ENCODE data around the gene NUAK2. TPM values are rescaled to one million over a fixed set of nuclear protein-coding genes. Genes with fewer than 3 reads are reported as not detected.

NUAK2 gene
- total and polyA plus RNA-seq, 2 of the 4 experiments (the other 2 are of a cell fraction) = 7.2 to 17.6 TPM

DNA sequence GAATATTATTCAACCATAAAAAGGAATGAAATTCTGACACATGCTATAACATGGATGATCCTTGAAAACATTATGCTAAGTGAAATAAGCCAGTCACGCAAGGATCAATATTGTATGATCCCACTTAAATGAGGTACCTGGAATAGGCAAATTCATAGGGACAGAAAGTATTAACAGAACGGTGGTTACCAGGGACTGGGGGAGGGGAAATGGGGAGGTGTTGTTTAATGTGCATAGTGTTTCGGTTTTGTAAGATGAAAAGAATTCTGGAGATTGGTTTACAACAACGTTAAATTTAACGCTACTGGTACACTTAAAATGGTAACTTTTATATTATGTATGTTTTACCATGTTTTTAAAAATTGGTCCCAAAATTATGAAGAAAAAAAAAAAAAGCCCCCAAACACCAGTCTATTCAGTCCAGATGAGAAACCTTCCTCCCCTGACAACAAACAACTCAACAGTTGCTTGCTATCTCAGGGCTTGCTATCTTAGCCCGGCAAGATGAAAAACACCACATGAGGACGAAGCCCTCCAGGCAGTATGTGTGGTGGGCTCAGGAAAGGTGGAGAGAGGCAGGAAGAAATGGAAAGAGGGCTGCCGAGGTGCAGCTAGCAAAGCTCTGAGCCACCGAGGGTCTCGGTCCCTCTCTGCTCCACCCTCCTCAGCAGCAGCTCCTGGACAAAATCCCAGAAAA, 8.5 kb downstream of the NUAK2 start:
- dilution Hi-C loops (cut with HindIII; ENCODE audit: low sequenced_read_pairs, unreplicated experiment) = no loop called here
- BruUV-seq (replicated peaks) = no TSS peak
- H3K9me1 ChIP-seq (ENCODE audit: insufficient read depth, low read length) = peaks cover 63% of the 10 kb centered on the region
- H3K9me3 ChIP-seq (ENCODE audit: control insufficient read depth, insufficient read depth, low read length) = no peaks in the 10 kb centered on the region
- H3K4me3 ChIP-seq (ENCODE audit: insufficient read depth, low read depth, low read length) = no peak overlapping the region
- ChIA-PET CTCF (interaction anchor here (0.6 to 1.9 kb wide), 3 partner anchors 13 to 569 kb away, joined by 3 to 9 read pairs (median 4); no protein-coding TSS in a partner anchor), POLR2A (ENCODE audit: unreplicated experiment) (interaction anchor here (1.1 kb wide), 1 partner anchor 15 kb away, joined by 3 read pairs; no protein-coding TSS in a partner anchor)
- ATAC-seq (ENCODE audit: low read depth) (no peak), DNase-seq (no peak)
- peak overlapping the region; percentile 56 for H3K4me2 ChIP-seq (ENCODE audit: low read depth, low read length)
- peak overlapping the region; percentile 85 for H2AFZ ChIP-seq (replicated peaks; ENCODE audit: low read length, poor library complexity)
- H2BK120ac ChIP-seq (ENCODE audit: low read depth, low read length) = peak overlapping the region; percentile 85
- H3K23ac ChIP-seq (ENCODE audit: low read depth, low read length) = peak overlapping the region; percentile 86
- intact Hi-C loops (cut with micrococcal nuclease) = no loop called here
- H4K20me1 ChIP-seq (ENCODE audit: insufficient read depth, low read length) = peaks cover 48% of the 10 kb centered on the region
- H3K4me1 ChIP-seq (ENCODE audit: control insufficient read depth, insufficient read depth, low read length) = peaks cover 35% of the 10 kb centered on the region
- peak overlapping the region; percentile 74 for H3K56ac ChIP-seq (ENCODE audit: extremely low read depth, insufficient read depth, low read length)
- peak overlapping the region; percentile 81 to 94 for H4K8ac ChIP-seq (ENCODE audit: low read depth in 2 of 2, low read length in 2 of 2)
- H3K14ac ChIP-seq (replicated peaks; ENCODE audit: low read depth, low read length) = peak overlapping the region; percentile 75
- H3K9ac ChIP-seq (ENCODE audit: low read depth, low read length) = peak overlapping the region; percentile 37
- in situ Hi-C loops (cut with MboI; ENCODE audit: low sequenced_read_pairs) = no loop called here
- peak overlapping the region; percentile 52 for H4K5ac ChIP-seq (ENCODE audit: low read depth, low read length)
- H2AK9ac ChIP-seq (replicated peaks; ENCODE audit: low read depth, low read length, poor library complexity) = peak overlapping the region; percentile 97
- H4K91ac ChIP-seq (ENCODE audit: insufficient read depth, low read depth, low read length) = peak overlapping the region; percentile 71
- H2BK5ac ChIP-seq (ENCODE audit: low read depth, low read length, poor library complexity, severe bottlenecking) = peak overlapping the region; percentile 74
- H3K79me1 ChIP-seq (ENCODE audit: low read depth in 1 of 2, low read length in 2 of 2) = peaks cover 23 to 87% of the 10 kb centered on the region in 2 experiments
- H2BK15ac ChIP-seq (ENCODE audit: low read depth, low read length) = no peak overlapping the region; the same call in 1 of the 3 replicates
- no peaks in the 10 kb centered on the region for H3K27me3 ChIP-seq (ENCODE audit: control insufficient read depth, insufficient read depth, low read length)
- peak overlapping the region; percentile 92 for H3K4ac ChIP-seq (ENCODE audit: low read depth, low read length)
- H2BK20ac ChIP-seq (ENCODE audit: low read depth, low read length) = peak overlapping the region; percentile 62; the same call in 1 of the 2 replicates
- H3K36me3 ChIP-seq (ENCODE audit: control insufficient read depth, insufficient read depth, low read length) = peaks cover 44% of the 10 kb centered on the region
- peak overlapping the region; percentile 10; the same call in 1 of the 2 replicates for H3K18ac ChIP-seq (ENCODE audit: low read depth, low read length)
- H2AK5ac ChIP-seq (ENCODE audit: low read depth, low read length) = peak overlapping the region; percentile 92
- TF ChIP-seq, protein P1, sequence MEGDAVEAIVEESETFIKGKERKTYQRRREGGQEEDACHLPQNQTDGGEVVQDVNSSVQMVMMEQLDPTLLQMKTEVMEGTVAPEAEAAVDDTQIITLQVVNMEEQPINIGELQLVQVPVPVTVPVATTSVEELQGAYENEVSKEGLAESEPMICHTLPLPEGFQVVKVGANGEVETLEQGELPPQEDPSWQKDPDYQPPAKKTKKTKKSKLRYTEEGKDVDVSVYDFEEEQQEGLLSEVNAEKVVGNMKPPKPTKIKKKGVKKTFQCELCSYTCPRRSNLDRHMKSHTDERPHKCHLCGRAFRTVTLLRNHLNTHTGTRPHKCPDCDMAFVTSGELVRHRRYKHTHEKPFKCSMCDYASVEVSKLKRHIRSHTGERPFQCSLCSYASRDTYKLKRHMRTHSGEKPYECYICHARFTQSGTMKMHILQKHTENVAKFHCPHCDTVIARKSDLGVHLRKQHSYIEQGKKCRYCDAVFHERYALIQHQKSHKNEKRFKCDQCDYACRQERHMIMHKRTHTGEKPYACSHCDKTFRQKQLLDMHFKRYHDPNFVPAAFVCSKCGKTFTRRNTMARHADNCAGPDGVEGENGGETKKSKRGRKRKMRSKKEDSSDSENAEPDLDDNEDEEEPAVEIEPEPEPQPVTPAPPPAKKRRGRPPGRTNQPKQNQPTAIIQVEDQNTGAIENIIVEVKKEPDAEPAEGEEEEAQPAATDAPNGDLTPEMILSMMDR (conservative IDR thresholded peaks at IDR 0.05; ENCODE audit: low read depth, low read length) = no peak
- TF ChIP-seq, protein P2, sequence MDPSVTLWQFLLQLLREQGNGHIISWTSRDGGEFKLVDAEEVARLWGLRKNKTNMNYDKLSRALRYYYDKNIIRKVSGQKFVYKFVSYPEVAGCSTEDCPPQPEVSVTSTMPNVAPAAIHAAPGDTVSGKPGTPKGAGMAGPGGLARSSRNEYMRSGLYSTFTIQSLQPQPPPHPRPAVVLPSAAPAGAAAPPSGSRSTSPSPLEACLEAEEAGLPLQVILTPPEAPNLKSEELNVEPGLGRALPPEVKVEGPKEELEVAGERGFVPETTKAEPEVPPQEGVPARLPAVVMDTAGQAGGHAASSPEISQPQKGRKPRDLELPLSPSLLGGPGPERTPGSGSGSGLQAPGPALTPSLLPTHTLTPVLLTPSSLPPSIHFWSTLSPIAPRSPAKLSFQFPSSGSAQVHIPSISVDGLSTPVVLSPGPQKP (IDR thresholded peaks at IDR 0.05; ENCODE audit: borderline replicate concordance, low read depth, low read length) = no peak
- WGBS, 2 experiments (ENCODE audit: extremely low coverage in 2 of 2, insufficient read length in 1 of 2) = 100% methylated on average over 1 of the region's 10 CpGs; no CpG with 5 or more reads in 1 of the 2 experiments
- H3K27ac ChIP-seq (ENCODE audit: insufficient read depth, low read length) = peak overlapping the region; percentile 90
